Measurements from ENCODE around the gene WDR76.
"Not testable (repeated sequence)": the region's sequence is repeated elsewhere in the genome, so short reads cannot be mapped to it uniquely, and the experiment has no call there.

WDR76 gene

GRCh38 chr15:43821505-43821904 lies 5.3 kb upstream of the WDR76 start:
- DNase-seq (ENCODE audit: low read depth): no peak

DNA sequence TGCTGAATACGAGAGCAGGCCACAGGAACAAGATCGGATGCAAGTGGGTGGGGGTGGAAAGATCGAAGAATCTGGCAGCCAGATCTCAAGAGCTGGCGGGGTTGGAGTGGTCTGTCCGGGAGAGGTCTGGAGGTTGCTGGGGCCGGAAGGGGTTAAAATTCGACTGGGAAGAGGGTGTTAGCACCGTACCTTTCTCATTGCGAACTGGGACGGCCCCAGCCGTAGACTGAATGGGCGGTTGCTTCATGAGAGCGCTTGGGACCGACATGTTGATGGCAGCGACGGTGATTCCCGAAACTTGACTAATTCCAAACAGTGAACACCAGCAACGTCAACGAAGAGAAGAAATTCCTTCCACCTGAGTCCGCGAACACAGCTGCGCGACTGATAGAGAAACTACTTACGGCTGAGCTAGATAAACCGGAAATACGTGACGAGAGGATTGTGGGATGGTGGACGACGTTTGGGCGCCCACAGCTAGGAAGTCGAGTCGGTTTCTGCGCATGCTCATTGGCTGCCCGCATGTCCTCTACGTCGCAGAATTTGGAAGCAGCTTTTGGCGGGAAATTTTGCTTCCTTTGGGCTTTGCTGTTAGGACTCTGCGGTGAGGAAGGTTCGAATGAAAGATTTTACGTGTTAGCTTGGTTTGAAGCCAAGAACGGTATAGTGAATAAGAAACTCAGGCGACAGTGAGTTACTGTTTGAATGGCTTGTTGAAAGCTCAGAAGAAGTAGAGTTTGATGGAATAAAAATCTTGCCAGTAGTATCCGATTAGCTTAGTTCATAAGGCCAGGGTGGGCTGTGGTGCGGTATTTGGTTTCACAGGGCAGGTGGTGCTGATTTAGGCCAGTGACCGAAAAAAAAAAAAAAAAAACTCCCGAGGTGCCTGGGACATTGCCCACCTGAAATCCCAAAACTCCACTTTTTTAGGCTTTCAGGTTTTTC lies 2.2 kb upstream of the WDR76 start, which contains the start of gene MFAP1:
Gene MFAP1, minus strand, starts transcription at position 389 of the 945 bp plus-strand sequence. Its CDS starts 121 bp downstream, at position 268.
- DNase-seq (ENCODE audit: low read depth): peak; percentile 95

DNA sequence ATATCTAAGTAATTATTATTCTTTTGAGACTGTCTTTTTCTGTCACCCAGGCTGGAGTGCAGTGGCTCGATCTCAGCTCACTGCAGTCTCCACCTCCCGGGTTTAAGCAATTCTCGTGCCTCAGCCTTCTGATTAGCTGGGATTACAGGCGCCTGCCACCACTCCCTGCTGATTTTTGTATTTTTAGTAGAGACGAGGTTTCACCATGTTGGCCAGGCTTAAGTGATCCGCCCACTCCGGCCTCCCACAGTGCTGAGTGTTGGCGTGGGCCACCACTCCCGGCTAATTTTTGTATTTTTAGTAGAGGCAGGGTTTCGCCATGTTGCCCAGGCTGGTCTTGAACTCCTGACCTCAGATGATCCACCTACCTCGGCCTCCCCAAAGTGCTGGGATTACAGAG lies 1.5 kb upstream of the WDR76 start:
- not testable (repeated sequence) for DNase-seq (ENCODE audit: low read depth)

GRCh38 chr15:43826029-43826507 lies 734 bp upstream of the WDR76 start:
- no peak for DNase-seq (ENCODE audit: low read depth)

- no peak for DNase-seq (ENCODE audit: low read depth)
Observed at GRCh38 chr15:43828061-43828657, 1.4 kb downstream of the WDR76 start.

DNA sequence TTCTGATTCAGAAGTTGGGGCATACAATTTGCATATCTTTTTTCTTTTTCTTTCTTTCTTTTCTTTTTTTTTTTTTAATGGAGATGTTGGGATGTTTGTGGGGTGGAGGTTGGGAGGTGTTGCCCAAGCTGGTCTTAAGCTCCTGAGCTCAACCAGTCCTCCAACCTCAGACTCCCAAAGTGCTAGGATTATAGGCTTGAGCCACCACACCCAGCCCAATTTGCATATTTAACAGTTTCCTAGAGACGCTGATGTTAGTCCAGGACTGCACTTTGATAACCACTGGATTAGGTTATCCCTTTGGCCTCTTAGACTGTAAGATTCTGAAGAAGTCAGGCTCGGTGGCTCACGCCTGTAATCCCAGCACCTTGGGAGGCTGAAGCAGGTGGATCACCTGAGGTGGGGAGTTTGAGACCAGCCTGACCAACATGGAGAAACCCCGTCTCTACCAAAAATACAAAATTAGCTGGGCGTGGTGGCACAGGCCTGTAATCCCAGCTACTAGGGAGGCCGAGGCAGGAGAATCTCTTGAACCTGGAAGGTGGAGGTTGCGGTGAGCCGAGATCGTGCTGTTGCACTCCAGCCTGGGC lies 3.2 kb downstream of the WDR76 start:
- DNase-seq (ENCODE audit: low read depth): not testable (repeated sequence)

DNA sequence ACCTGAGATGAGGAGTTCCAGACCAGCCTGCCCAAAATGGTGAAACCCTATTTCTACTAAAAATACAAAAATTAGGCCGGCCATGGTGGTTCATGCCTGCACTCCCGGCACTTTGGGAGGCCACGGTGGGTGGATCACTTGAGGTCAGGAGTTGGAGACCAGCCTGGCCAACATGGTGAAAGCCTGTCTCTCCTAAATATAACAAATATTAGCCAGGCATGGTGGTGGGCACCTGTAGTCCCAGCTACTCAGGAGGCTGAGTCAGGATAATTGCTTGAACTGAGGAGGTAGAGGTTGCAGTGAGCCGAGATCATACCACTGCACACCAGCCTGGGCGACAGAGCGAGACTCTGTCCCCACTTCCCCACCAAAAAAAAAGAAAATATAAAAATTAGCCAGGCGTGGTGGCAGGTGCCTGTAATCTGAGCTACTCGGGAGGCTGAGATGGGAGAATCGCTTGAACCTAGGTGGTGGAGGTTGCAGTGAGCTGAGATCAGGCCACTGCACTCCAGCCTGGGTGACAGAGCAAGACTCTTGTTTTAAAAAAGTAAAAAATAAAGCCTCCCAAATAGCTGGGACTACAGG lies 4.0 kb downstream of the WDR76 start:
- not testable (repeated sequence) for DNase-seq (ENCODE audit: low read depth)

- not testable (repeated sequence) for DNase-seq (ENCODE audit: low read depth)
Observed at GRCh38 chr15:43831519-43832052, 4.8 kb downstream of the WDR76 start.

DNA sequence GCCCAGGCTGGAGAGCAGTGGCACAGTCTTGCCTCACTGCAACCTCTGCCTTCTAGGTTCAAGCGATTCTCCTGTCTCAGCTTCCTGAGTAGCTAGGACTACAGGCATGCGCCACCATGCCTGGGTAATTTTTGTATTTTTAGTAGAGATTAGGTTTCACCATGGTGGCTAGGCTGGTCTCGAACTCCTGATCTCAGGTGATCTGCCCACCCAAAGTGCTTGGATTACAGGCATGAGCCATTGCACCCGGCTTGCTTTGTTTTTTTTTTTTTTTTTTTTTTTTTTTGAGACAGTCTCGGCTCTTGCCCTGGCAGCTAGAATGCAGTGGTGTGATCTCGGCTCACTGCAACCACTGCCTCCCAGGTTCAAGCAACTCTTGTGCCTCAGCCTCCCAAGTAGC lies 5.7 kb downstream of the WDR76 start:
- DNase-seq (ENCODE audit: low read depth): not testable (repeated sequence)

DNA sequence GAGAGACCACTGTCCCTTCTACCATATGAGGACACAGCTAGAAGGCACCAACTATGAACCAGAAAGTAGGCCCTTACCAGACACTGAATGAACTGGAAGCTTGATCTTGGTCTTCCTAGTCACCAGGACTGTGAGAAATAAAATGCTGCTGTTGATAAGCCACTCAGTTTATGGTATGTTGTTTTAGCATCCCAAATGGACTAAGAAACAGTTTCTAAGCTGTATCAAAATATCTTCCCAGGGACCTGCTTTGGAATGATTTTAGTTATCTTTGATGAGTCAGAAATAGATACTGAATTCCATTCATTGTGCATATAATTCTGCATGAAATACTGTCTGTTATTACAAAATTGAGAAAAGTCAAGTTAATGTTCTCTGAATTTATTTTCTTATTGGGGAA lies 18.6 kb downstream of the WDR76 start:
- no peak for DNase-seq (ENCODE audit: low read depth)

DNA sequence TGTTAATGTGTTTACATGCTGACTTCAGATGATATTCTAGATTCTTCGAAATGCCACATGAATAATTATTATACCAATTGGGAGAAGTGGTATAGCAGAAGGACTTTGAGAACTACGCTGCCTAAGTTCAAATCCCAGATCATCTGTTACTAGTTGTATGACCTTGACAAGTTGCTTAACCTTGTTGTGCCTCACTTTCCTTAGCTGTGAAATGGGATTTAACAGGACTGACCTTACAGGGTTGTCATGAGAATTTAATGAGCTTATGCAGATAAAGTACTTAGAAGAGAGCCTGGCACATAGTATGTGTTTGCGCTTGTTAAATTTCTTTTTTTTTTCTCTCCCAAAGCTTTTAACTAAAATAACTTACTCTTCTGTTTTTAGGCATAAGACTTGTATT lies 24.4 kb downstream of the WDR76 start:
- DNase-seq (ENCODE audit: low read depth): no peak

DNA sequence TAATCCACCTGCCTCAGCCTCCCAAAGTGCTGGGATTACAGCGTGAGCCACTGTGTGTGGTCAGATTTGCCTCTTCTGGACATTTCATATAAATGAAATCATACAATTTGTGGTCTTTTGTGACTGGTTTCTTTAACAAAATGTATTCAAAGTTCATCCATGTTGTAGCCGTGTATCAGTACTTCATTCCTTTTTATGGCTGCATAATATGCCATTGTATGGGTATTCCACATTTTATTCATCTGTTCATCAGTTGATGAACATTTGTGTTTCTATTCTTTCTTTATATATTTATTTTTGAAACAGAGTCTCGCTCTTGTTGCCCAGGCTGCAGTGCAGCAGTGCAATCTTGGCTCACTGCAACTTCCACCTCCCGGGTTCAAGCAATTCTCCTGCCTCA lies 25.8 kb downstream of the WDR76 start:
- DNase-seq (ENCODE audit: low read depth): no peak

- peak; percentile 14 for DNase-seq (ENCODE audit: low read depth)
Observed at GRCh38 chr15:43854801-43855200, 28.0 kb downstream of the WDR76 start.

DNA sequence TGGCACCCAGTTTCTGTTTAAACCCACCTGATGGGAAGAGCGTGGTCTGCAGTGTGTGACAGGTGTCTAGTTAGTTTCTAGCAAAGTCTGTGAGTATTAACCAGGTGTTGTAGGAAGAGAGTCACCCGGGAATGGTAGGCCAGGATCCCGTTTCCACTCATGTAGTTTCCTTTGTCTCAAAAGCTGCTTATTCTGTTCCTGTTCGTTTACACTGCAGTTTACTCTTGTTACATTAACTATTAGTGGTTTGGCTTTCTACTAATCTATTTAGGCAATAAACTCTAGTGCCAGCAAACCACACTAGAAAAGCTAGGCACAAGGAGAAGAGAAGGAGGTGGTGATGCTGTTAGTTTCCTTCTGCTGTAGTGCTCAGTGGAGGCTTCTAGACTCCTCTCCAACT lies 32.7 kb downstream of the WDR76 start:
- no peak for DNase-seq (ENCODE audit: low read depth)

GRCh38 chr15:43866636-43867035 lies 39.8 kb downstream of the WDR76 start:
- DNase-seq (ENCODE audit: low read depth): not testable (repeated sequence)

GRCh38 chr15:43867096-43867495 lies 40.3 kb downstream of the WDR76 start:
- DNase-seq (ENCODE audit: low read depth): no peak

DNA sequence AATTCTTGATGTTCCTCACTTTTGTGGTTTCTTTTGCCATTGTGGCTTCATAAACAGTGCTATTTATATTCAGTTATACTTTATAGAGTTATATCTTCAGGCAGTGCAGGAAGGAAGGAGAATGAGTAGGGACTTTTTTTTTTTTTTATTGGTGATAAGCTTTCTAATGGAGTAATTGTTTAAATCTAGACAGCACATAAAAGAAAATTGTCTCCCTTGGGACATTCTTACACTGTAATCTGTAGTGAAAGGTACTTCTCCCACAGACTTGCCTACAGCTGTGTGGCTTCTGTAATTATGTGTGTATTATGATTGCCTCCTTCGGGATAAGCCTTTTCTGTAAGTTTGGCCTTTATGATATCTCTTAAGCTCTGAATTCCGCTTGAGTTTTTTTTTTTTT lies 41.6 kb downstream of the WDR76 start:
- DNase-seq (ENCODE audit: low read depth): no peak

- DNase-seq (ENCODE audit: low read depth): no peak
Observed at GRCh38 chr15:43871835-43872234, 45.0 kb downstream of the WDR76 start.

DNA sequence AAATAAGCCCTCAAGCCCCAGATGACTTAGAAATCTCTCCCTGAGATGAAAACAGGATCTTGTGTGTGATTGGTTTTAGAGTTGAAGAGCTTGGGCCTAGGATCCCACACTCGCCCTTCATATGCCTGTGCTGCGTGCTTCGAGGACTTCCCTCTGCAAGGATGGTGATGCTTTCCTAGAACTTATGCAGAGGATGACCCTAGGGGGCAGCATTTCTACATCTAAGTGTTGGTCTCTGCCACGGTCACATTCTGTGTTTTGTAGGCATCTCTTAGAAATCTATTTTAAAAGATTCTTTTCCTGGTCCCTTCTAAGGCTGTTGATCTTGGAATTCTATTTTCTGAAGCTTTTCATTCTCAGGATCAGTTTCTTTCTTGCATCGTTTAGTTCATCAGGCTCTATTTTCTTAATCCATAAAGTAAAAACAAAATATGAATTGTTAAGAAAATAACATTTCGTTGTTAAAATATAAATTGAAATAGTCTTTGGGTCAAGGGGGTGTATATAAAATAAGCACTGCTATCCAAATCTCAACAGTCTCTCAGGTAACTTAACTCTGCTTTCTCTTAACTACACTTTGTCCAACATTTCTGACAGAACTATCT lies 45.7 kb downstream of the WDR76 start:
- DNase-seq (ENCODE audit: low read depth): peak; percentile 65

- DNase-seq (ENCODE audit: low read depth): no peak
Observed at GRCh38 chr15:43873651-43874050, 46.8 kb downstream of the WDR76 start.

GRCh38 chr15:43876872-43877271 lies 50.1 kb downstream of the WDR76 start:
- no peak for DNase-seq (ENCODE audit: low read depth)

DNA sequence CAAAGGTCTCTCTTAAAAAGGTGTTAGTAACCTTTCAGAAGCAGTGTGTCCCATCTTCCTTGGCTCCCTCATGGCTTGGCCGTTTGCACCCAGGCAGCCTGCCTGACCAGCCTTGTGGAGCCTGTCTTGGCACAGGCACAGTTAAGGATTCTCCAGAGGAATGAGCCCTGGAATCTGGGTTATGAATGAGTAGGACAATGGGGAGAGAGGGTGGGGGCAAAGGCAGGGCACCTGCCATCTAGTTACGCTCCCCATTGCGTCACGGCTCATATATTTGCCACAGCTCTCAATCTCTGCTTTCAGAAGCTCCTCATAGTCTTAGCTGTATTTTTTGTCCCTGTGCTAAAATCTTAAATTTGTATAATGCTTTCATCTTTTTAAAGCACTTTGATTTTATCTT lies 50.6 kb downstream of the WDR76 start:
- DNase-seq (ENCODE audit: low read depth): no peak

Measured in stromal cell of bone marrow (primary cell).